HG03354 (cell line): ENCODE data around the gene MMP3.

Experiments used
- ATAC-seq: cut with Tn5 transposase; IDR thresholded peaks from one replicate; pipeline ENCODE4 v1.9.1; 2021; ENCODE audit warnings: mild to moderate bottlenecking; ENCODE audit not compliant: unreplicated experiment, poor library complexity, severe bottlenecking

Gene MMP3

GRCh38 chr11:102793677-102794290 lies 49.6 kb downstream of the MMP3 start:
- no peak for ATAC-seq

- ATAC-seq: no peak
Measured at GRCh38 chr11:102792604-102793003, 50.8 kb downstream of the MMP3 start.

- ATAC-seq: no peak
Measured at GRCh38 chr11:102791271-102792036, 52.0 kb downstream of the MMP3 start.

GRCh38 chr11:102788334-102788995 lies 54.9 kb downstream of the MMP3 start:
- ATAC-seq: no peak
